Neural cell (in vitro differentiated cells): ENCODE results near the gene JAGN1. TPM values are rescaled to one million over a fixed set of nuclear protein-coding genes. Genes with fewer than 3 reads are reported as not detected.

Source experiments
- H2AFZ ChIP-seq: fragments of 200-600, 300-800 bp; sonication (generic), shearing (Covaris generic); 2 replicates; pipeline ENCODE4 v1.6.0; 2014; ENCODE audit warnings: low read depth, mild to moderate bottlenecking, antibody characterized with exemption, low read length, moderate library complexity
- H3F3A ChIP-seq: fragments of 200-600 bp; shearing (Covaris generic); 2 replicates; pipeline ENCODE4 v1.6.1; 2016; ENCODE audit warnings: mild to moderate bottlenecking, moderate library complexity, mixed read lengths, antibody characterized with exemption, low read length; ENCODE audit not compliant: insufficient read depth, poor library complexity, severe bottlenecking
- H3K27ac ChIP-seq: fragments of 200-600, 300-800 bp; sonication (generic), shearing (Covaris generic); 2 replicates; pipeline ENCODE4 v1.5.1; 2014; ENCODE audit warnings: mild to moderate bottlenecking, low read length, moderate library complexity
- H3K27me3 ChIP-seq: fragments of 300-800, 200-600 bp; sonication (generic), shearing (Covaris generic); 2 replicates; pipeline ENCODE4 v1.6.0; 2014; ENCODE audit warnings: mild to moderate bottlenecking, low read depth, low read length, moderate library complexity; ENCODE audit not compliant: insufficient read depth
- H3K36me3 ChIP-seq: fragments of 300-800, 200-600 bp; sonication (generic), shearing (Covaris generic); 2 replicates; pipeline ENCODE4 v1.5.1; 2014; ENCODE audit warnings: mild to moderate bottlenecking, antibody characterized with exemption, low read length, moderate library complexity; ENCODE audit not compliant: insufficient read depth
- H3K4me2 ChIP-seq: fragments of 300-800, 200-600 bp; sonication (generic), shearing (Covaris generic); 2 replicates; pipeline ENCODE4 v1.6.0; 2014; ENCODE audit warnings: mild to moderate bottlenecking, low read length
- H3K4me3 ChIP-seq: fragments of 300-800, 200-600 bp; sonication (generic), shearing (Covaris generic); 2 replicates; pipeline ENCODE4 v1.5.1; 2014; ENCODE audit warnings: mild to moderate bottlenecking, low read length, moderate library complexity
- H3K79me2 ChIP-seq: fragments of 200-600 bp; shearing (Covaris generic); replicated peaks from 2 replicates; pipeline ENCODE4 v1.6.0; 2014; ENCODE audit warnings: mild to moderate bottlenecking, low read length, moderate library complexity; ENCODE audit not compliant: insufficient read depth
- H3K9ac ChIP-seq: fragments of 300-800, 200-600 bp; sonication (generic), shearing (Covaris generic); 2 replicates; pipeline ENCODE4 v1.6.1; 2016; ENCODE audit warnings: mild to moderate bottlenecking, low read length, mixed read lengths
- H3K9me2 ChIP-seq: fragments of 200-600 bp; shearing (Covaris generic); 2 replicates; pipeline ENCODE4 v1.6.1; 2016; ENCODE audit warnings: mild to moderate bottlenecking, low read length, mixed read lengths; ENCODE audit not compliant: insufficient read depth
- H3K9me3 ChIP-seq: fragments of 200-600, 300-800 bp; sonication (generic), shearing (Covaris generic); 2 replicates; pipeline ENCODE4 v1.6.1; 2016; ENCODE audit warnings: mild to moderate bottlenecking, mixed run types, low read length, moderate library complexity, mixed read lengths
- H4K20me1 ChIP-seq: fragments of 200-600 bp; shearing (Covaris generic); 2 replicates; pipeline ENCODE4 v1.6.1; 2016; ENCODE audit warnings: mild to moderate bottlenecking, mixed run types; ENCODE audit not compliant: insufficient read depth
- EP300 ChIP-seq: fragments of 450-650 bp; conservative IDR thresholded peaks from 2 replicates; pipeline ENCODE4 v1.6.1; 2014; ENCODE audit warnings: antibody characterized with exemption, mild to moderate bottlenecking, moderate library complexity; ENCODE audit not compliant: poor library complexity, severe bottlenecking
- EZH2 ChIP-seq: fragments of 200-600, 300-800 bp; shearing (Covaris generic), sonication (generic); IDR thresholded peaks from 2 replicates; pipeline ENCODE4 v1.6.1; 2014; ENCODE audit warnings: antibody characterized with exemption, low read length, borderline replicate concordance, mild to moderate bottlenecking; ENCODE audit not compliant: insufficient read depth, poor library complexity, severe bottlenecking
- MXI1 ChIP-seq: fragments of 450-650 bp; conservative IDR thresholded peaks from 2 replicates; pipeline ENCODE4 v1.6.1; 2014; ENCODE audit warnings: antibody characterized with exemption, mild to moderate bottlenecking; ENCODE audit not compliant: poor library complexity, severe bottlenecking
- POLR2AphosphoS5 ChIP-seq: IDR thresholded peaks from 2 replicates; pipeline ENCODE4 v1.6.1; 2012
- RAD21 ChIP-seq: fragments of 450-650 bp; conservative IDR thresholded peaks from 2 replicates; pipeline ENCODE4 v1.6.1; 2014; ENCODE audit warnings: antibody characterized with exemption, mild to moderate bottlenecking, moderate library complexity
- REST ChIP-seq: IDR thresholded peaks from 2 replicates; pipeline ENCODE4 v1.6.1; 2012; ENCODE audit warnings: borderline replicate concordance
- SMC3 ChIP-seq: fragments of 450-650 bp; conservative IDR thresholded peaks from 2 replicates; pipeline ENCODE4 v1.6.1; 2014; ENCODE audit warnings: antibody characterized with exemption, mild to moderate bottlenecking, moderate library complexity; ENCODE audit not compliant: poor library complexity
- TAF1 ChIP-seq: IDR thresholded peaks from 2 replicates; pipeline ENCODE4 v1.6.1; 2012; ENCODE audit warnings: low read depth
- polyA plus RNA-seq: library from polyadenylated mRNA; depleted of rRNA; stranded (reverse); fragments of >200 nt; gene quantifications from 2 replicates; pipeline ENCODE4 v1.2.3, GENCODE V29; 2014

Gene JAGN1
- polyA plus RNA-seq, 1 donor from 2014 or later, result 26.5 TPM

- Histone ChIP-seq H3K4me3 (no peak overlapping the region), H3K27ac (no peak overlapping the region), H3K9me3 (no peaks in the 10 kb centered on the region), H3K27me3 (peaks cover 16% of the 10 kb centered on the region), H4K20me1 (no peaks in the 10 kb centered on the region), H3K9ac (no peak overlapping the region), H3K79me2 (no peaks in the 10 kb centered on the region), H3K36me3 (no peaks in the 10 kb centered on the region), H3K9me2 (no peaks in the 10 kb centered on the region), H3K4me2 (no peak overlapping the region), H3F3A (no peaks in the 10 kb centered on the region), H2AFZ (no peak overlapping the region)
- TF ChIP-seq RAD21 (no peak), EP300 (no peak), REST (no peak), EZH2 (no peak), MXI1 (no peak), TAF1 (no peak), SMC3 (no peak)
Measured at GRCh38 chr3:9917820-9918219, 27.4 kb downstream of the JAGN1 start.

GRCh38 chr3:9918261-9919038 is 28.0 kb downstream of the JAGN1 start:
- Histone ChIP-seq H3K9me3 (no peaks in the 10 kb centered on the region), H3F3A (no peaks in the 10 kb centered on the region), H3K4me2 (no peak overlapping the region), H3K27me3 (peaks cover 16% of the 10 kb centered on the region), H3K27ac (no peak overlapping the region), H3K9me2 (no peaks in the 10 kb centered on the region), H2AFZ (no peak overlapping the region), H3K4me3 (no peak overlapping the region), H4K20me1 (no peaks in the 10 kb centered on the region), H3K79me2 (no peaks in the 10 kb centered on the region), H3K36me3 (no peaks in the 10 kb centered on the region), H3K9ac (no peak overlapping the region)
- no peak for TF ChIP-seq MXI1

DNA sequence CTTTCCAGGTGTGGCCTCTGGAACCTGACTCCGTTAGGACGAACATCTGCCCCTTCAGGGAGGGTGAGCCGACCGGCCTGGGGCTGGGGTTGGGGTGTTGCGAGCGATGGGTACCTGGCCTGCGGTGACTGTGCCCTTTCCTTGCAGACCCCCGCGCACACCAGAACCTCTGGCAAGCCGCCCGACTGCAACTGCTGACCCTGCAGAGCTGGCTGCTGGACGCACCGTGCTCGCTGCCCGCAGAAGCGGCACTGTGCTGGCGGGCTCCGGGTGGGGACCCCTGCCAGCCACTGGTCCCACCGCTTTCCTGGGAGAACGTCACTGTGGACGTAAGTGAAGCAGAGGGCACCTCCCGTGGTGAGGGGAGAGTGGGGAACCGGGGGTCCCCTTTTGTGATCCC is 37.7 kb downstream of the JAGN1 start:
- H3K27ac ChIP-seq, result no peak overlapping the region
- no peaks in the 10 kb centered on the region for H3K27me3 ChIP-seq
- no peak overlapping the region for H3K9ac ChIP-seq
- no peak overlapping the region for H2AFZ ChIP-seq
- H3K79me2 ChIP-seq, result no peaks in the 10 kb centered on the region
- H3F3A ChIP-seq, result no peaks in the 10 kb centered on the region
- H3K4me3 ChIP-seq, result no peak overlapping the region
- no peaks in the 10 kb centered on the region for H4K20me1 ChIP-seq
- H3K9me2 ChIP-seq, result no peaks in the 10 kb centered on the region
- H3K36me3 ChIP-seq, result no peaks in the 10 kb centered on the region
- TF ChIP-seq SMC3, result no peak
- no peak for TF ChIP-seq EP300
- TF ChIP-seq REST, result no peak
- no peak for TF ChIP-seq MXI1
- no peak for TF ChIP-seq EZH2
- no peak for TF ChIP-seq TAF1
- no peak for TF ChIP-seq RAD21
- no peak for TF ChIP-seq POLR2AphosphoS5
- H3K9me3 ChIP-seq, result no peaks in the 10 kb centered on the region
- no peak overlapping the region for H3K4me2 ChIP-seq
